H1 (cell line): ENCODE results near the gene CCDC154. TPM values are rescaled to one million over a fixed set of nuclear protein-coding genes. Genes with fewer than 3 reads are reported as not detected.

Source experiments
- RAD21 ChIP-seq, 2 experiments: IDR thresholded peaks in 1 of 2; conservative IDR thresholded peaks in 1 of 2; 2 replicates each; pipeline ENCODE4 v1.6.1; 2011; ENCODE audit warnings: low read depth in 2 of 2, low read length in 2 of 2, improper control_type of control experiment in 1 of 2, inconsistent platforms in 1 of 2, mild to moderate bottlenecking in 1 of 2, moderate library complexity in 1 of 2
- SIRT6 ChIP-seq: IDR thresholded peaks from one replicate; pipeline ENCODE4 v1.7.1; 2012; ENCODE audit warnings: low read length, inconsistent platforms
- SP2 ChIP-seq: IDR thresholded peaks from 2 replicates; pipeline ENCODE4 v1.6.1; 2012; ENCODE audit warnings: mild to moderate bottlenecking, low read length, inconsistent platforms
- polyA plus RNA-seq, 7 experiments: library from polyadenylated mRNA; depleted of rRNA in 3 of 7; stranded (reverse) in 5 of 7; unstranded in 2 of 7; fragments of >200 nt in 5 of 7; fragments of 200-250 nt in 2 of 7; gene quantifications; 1 replicate in 5 of 7; 2 replicates in 1 of 7; 4 replicates in 1 of 7; pipeline versions ENCODE4 v1.2.1 to v1.2.3, GENCODE V29; 2011 to 2013; ENCODE audit warnings: missing spikeins in 2 of 7, mixed read lengths in 2 of 7
- total RNA-seq: library from RNA; stranded (reverse); fragmentation: NEBNext Ultra II Directional; extraction: Animal tissue kit (Norgen Biotek cat#: 25700); gene quantifications from 2 replicates; pipeline ENCODE4 v1.2.1, GENCODE V29; 2021
- TF ChIP-seq, protein P1 (sequence below), 3 experiments: IDR thresholded peaks; 1 replicate in 2 of 3; 2 replicates in 1 of 3; pipeline versions ENCODE4 v1.5.1 to v1.6.1; 2011; ENCODE audit warnings: low read length in 3 of 3, mild to moderate bottlenecking in 3 of 3, inconsistent platforms in 2 of 3, low read depth in 1 of 3, moderate library complexity in 1 of 3; ENCODE audit not compliant: insufficient read depth in 1 of 3; ENCODE audit errors: control extremely low read depth in 1 of 3
- TF ChIP-seq, protein P2 (sequence below): IDR thresholded peaks from 2 replicates; pipeline ENCODE4 v1.6.1; 2012; ENCODE audit warnings: inconsistent platforms

Gene CCDC154
- total and polyA plus RNA-seq, 2 of the 8 experiments (the other 6 are each of a cell fraction or from before 2014, with no cell fraction given) = 0.15 to 0.88 TPM

DNA sequence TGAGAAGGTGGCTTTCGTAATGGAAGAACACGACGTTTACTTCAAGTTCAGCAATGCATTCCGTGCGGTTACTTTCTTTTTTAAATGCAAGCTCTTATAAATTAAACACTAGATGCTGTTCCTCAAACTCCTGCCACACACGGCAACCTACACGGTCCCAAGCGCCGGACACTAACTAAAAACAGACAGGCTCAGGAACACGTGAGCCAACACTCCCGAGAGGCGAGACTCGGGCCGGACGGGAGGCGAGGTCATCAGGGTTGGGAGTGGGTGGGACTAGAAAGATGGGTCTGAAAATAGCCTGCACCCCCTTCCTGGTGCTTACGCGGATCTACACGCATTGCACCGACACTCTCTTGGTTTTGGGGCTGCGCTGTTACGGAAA lies 24.1 kb upstream of the CCDC154 start (continued):
- TF ChIP-seq, protein P1, sequence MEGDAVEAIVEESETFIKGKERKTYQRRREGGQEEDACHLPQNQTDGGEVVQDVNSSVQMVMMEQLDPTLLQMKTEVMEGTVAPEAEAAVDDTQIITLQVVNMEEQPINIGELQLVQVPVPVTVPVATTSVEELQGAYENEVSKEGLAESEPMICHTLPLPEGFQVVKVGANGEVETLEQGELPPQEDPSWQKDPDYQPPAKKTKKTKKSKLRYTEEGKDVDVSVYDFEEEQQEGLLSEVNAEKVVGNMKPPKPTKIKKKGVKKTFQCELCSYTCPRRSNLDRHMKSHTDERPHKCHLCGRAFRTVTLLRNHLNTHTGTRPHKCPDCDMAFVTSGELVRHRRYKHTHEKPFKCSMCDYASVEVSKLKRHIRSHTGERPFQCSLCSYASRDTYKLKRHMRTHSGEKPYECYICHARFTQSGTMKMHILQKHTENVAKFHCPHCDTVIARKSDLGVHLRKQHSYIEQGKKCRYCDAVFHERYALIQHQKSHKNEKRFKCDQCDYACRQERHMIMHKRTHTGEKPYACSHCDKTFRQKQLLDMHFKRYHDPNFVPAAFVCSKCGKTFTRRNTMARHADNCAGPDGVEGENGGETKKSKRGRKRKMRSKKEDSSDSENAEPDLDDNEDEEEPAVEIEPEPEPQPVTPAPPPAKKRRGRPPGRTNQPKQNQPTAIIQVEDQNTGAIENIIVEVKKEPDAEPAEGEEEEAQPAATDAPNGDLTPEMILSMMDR (IDR thresholded peaks at IDR 0.05; ENCODE audit: control extremely low read depth in 1 of 3, insufficient read depth in 1 of 3, low read depth in 1 of 3, low read length in 3 of 3) = no peak
- no peak for TF ChIP-seq RAD21 (IDR thresholded peaks at IDR 0.05 in 1 of 2, conservative IDR thresholded peaks at IDR 0.05 in 1 of 2; ENCODE audit: low read depth in 2 of 2, low read length in 2 of 2)
- no peak for TF ChIP-seq SIRT6
- no peak for TF ChIP-seq SP2
- TF ChIP-seq, protein P2, sequence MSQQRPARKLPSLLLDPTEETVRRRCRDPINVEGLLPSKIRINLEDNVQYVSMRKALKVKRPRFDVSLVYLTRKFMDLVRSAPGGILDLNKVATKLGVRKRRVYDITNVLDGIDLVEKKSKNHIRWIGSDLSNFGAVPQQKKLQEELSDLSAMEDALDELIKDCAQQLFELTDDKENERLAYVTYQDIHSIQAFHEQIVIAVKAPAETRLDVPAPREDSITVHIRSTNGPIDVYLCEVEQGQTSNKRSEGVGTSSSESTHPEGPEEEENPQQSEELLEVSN = no peak
